GM19397 (cell line): ENCODE results near the gene PTPRM.

Experiments
- ATAC-seq: cut with Tn5 transposase; IDR thresholded peaks from one replicate; pipeline ENCODE4 v1.9.1; 2021; ENCODE audit warnings: mild to moderate bottlenecking, moderate library complexity; ENCODE audit not compliant: unreplicated experiment

PTPRM gene

GRCh38 chr18:7567474-7568425, 634 bp downstream of the PTPRM start:
- ATAC-seq, result peak; percentile 11

- no peak for ATAC-seq
Measured at GRCh38 chr18:7568426-7568825, 1.3 kb downstream of the PTPRM start.

- ATAC-seq, result no peak
Measured at GRCh38 chr18:7571626-7572025, 4.5 kb downstream of the PTPRM start.

- no peak for ATAC-seq
Measured at GRCh38 chr18:7572822-7573221, 5.7 kb downstream of the PTPRM start.

GRCh38 chr18:7575465-7576028, 8.4 kb downstream of the PTPRM start:
- ATAC-seq, result no peak

- no peak for ATAC-seq
Measured at GRCh38 chr18:7576077-7576476, 9.0 kb downstream of the PTPRM start.

GRCh38 chr18:7576685-7577084, 9.6 kb downstream of the PTPRM start:
- ATAC-seq, result no peak

GRCh38 chr18:7577706-7578105, 10.6 kb downstream of the PTPRM start:
- ATAC-seq, result no peak

GRCh38 chr18:7579176-7579917, 12.2 kb downstream of the PTPRM start:
- ATAC-seq, result no peak

GRCh38 chr18:7579918-7580542, 12.9 kb downstream of the PTPRM start:
- ATAC-seq, result no peak

GRCh38 chr18:7584646-7585275, 17.6 kb downstream of the PTPRM start:
- ATAC-seq, result no peak

- no peak for ATAC-seq
Measured at GRCh38 chr18:7585276-7585670, 18.2 kb downstream of the PTPRM start.

GRCh38 chr18:7586379-7586778, 19.3 kb downstream of the PTPRM start:
- ATAC-seq, result no peak

- ATAC-seq, result no peak
Measured at GRCh38 chr18:7590826-7591560, 23.9 kb downstream of the PTPRM start.

GRCh38 chr18:7592305-7593071, 25.4 kb downstream of the PTPRM start:
- ATAC-seq, result no peak

- no peak for ATAC-seq
Measured at GRCh38 chr18:7593218-7593819, 26.2 kb downstream of the PTPRM start.

GRCh38 chr18:7596147-7596546, 29.0 kb downstream of the PTPRM start:
- no peak for ATAC-seq

- no peak for ATAC-seq
Measured at GRCh38 chr18:7597500-7597899, 30.4 kb downstream of the PTPRM start.
